Neural crest cell (in vitro differentiated cells): ENCODE results near the gene RIMS3. TPM values are rescaled to one million over a fixed set of nuclear protein-coding genes. Genes with fewer than 3 reads are reported as not detected.

Experiments
- DNase-seq: peaks from one replicate; pipeline ENCODE4 v3.0.0; 2021; ENCODE audit warnings: low read depth, mixed read lengths, low spot score
- H3K27ac Mint-ChIP-seq: one replicate; pipeline ENCODE4 v1.8.0; 2021; ENCODE audit warnings: mild to moderate bottlenecking, mixed read lengths; ENCODE audit not compliant: unreplicated experiment
- H3K27me3 Mint-ChIP-seq: 2 replicates; pipeline ENCODE4 v1.8.0; 2021; ENCODE audit warnings: low read depth, mild to moderate bottlenecking, mixed read lengths
- H3K36me3 Mint-ChIP-seq: 2 replicates; pipeline ENCODE4 v1.8.0; 2021; ENCODE audit warnings: low read depth, mild to moderate bottlenecking, mixed read lengths
- H3K4me1 Mint-ChIP-seq: 2 replicates; pipeline ENCODE4 v1.8.0; 2021; ENCODE audit warnings: mixed read lengths
- H3K4me3 Mint-ChIP-seq: one replicate; pipeline ENCODE4 v1.8.0; 2021; ENCODE audit warnings: mild to moderate bottlenecking, mixed read lengths
- H3K9me3 Mint-ChIP-seq: 2 replicates; pipeline ENCODE4 v1.8.0; 2021; ENCODE audit warnings: mixed read lengths
- total RNA-seq: library from RNA; stranded (reverse); gene quantifications from 2 replicates; pipeline ENCODE4 v1.2.1, GENCODE V29; 2021
- TF ChIP-seq, protein P1 (sequence below): fragments of 200-600 bp; sonication (generic); conservative IDR thresholded peaks from 2 replicates; pipeline ENCODE4 v1.5.0; 2021; ENCODE audit warnings: antibody characterized with exemption, mild to moderate bottlenecking

The RIMS3 gene
- total RNA-seq, 1 donor from 2014 or later = 22.4 TPM

DNA sequence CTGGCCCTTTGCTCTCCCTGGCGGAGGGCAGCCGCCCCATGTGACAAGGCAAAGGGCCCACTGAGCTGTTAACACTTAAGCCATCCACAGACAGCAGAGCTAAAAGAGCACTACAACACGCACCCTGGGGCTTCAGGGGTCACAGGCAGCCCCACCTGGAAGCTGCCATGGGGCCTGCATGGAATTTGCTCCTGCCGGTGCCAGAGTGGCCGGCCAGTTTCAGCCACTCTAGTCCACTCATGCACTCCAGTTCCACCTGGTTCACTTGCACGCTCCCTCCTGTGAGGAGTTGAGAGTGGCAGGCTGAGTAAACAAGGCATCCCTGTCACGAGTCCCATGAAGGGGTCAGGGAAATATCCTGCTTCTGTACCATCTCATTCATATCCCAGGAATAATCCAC is 55.3 kb downstream of the RIMS3 start:
- Mint-ChIP-seq H3K27me3 (no peaks in the 10 kb centered on the region), H3K4me1 (no peaks in the 10 kb centered on the region), H3K9me3 (no peaks in the 10 kb centered on the region), H3K4me3 (no peak overlapping the region), H3K27ac (no peak overlapping the region), H3K36me3 (no peaks in the 10 kb centered on the region)
- DNase-seq = no peak
- TF ChIP-seq, protein P1, sequence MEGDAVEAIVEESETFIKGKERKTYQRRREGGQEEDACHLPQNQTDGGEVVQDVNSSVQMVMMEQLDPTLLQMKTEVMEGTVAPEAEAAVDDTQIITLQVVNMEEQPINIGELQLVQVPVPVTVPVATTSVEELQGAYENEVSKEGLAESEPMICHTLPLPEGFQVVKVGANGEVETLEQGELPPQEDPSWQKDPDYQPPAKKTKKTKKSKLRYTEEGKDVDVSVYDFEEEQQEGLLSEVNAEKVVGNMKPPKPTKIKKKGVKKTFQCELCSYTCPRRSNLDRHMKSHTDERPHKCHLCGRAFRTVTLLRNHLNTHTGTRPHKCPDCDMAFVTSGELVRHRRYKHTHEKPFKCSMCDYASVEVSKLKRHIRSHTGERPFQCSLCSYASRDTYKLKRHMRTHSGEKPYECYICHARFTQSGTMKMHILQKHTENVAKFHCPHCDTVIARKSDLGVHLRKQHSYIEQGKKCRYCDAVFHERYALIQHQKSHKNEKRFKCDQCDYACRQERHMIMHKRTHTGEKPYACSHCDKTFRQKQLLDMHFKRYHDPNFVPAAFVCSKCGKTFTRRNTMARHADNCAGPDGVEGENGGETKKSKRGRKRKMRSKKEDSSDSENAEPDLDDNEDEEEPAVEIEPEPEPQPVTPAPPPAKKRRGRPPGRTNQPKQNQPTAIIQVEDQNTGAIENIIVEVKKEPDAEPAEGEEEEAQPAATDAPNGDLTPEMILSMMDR = no peak

DNA sequence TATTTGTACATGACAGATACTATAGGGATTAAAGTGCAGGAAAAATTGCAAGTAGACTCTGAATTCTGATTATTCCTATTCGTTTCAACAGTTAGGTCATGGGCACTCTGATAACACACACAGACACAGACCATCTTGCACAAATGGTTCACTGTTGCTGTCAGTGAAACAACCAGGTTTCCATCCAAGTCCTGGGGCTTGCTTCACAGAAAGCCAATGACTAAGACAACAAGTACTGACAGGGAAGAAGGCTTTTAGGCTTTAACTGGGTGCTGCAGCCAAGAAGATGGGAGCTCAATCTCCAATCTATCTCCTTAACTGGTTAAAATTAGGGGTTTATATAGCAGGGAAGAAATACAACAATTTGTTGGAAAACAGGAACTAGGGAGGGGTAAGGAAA is 57.6 kb downstream of the RIMS3 start:
- Mint-ChIP-seq H3K27me3 (no peaks in the 10 kb centered on the region), H3K27ac (no peak overlapping the region), H3K4me3 (no peak overlapping the region), H3K4me1 (no peaks in the 10 kb centered on the region), H3K36me3 (no peaks in the 10 kb centered on the region), H3K9me3 (no peaks in the 10 kb centered on the region)
- no peak for DNase-seq
- TF ChIP-seq, protein P1 = no peak

DNA sequence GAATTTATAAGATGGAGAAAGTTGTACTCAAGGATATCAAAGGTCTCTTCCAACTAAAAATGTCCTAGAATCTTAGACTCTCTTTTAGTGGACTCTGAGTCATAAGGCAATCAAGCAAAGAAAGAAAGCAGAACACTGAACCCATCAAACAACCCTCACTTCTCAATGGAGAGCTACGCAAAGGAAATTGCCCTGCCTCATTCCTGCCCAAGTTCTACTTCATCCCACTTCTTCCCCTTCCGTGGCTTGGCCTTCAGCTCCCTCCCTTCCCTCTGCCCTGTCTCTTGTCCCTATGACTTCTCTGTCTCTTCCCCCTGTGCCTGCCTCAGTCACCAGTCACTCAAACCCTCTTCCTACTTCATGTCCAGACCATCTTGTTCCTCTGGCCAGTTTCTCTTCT is 58.5 kb downstream of the RIMS3 start:
- Mint-ChIP-seq H3K4me3 (no peak overlapping the region), H3K36me3 (no peaks in the 10 kb centered on the region)

DNA sequence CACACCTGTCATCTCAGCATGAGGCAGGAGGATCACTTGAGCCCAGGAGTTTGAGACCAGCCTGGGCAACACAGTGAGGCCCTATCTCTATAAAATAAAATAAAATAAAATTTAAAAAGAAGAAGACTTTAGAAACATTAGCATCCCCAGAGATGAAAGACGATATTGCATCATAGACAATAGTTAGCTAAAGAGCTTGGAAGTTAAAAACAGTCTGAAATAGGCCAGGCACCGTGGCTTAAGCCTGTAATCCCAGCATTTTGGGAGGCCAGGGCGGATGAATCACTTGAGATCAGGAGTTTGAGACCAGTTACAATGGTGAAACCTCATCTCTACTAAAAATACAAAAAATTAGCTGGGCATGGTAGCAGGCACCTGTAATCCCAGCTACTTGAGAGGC is 59.3 kb downstream of the RIMS3 start:
- H3K4me3 Mint-ChIP-seq = no peak overlapping the region
- DNase-seq = no peak
- no peaks in the 10 kb centered on the region for H3K4me1 Mint-ChIP-seq
- H3K27me3 Mint-ChIP-seq = peaks cover 10% of the 10 kb centered on the region
- no peaks in the 10 kb centered on the region for H3K36me3 Mint-ChIP-seq
- H3K9me3 Mint-ChIP-seq = no peaks in the 10 kb centered on the region
- TF ChIP-seq, protein P1 = no peak
- H3K27ac Mint-ChIP-seq = no peak overlapping the region

More for the DNA sequence above, 58.5 kb downstream of the RIMS3 start:
- DNase-seq = no peak
- H3K27ac Mint-ChIP-seq = no peak overlapping the region
- no peaks in the 10 kb centered on the region for H3K9me3 Mint-ChIP-seq
- no peaks in the 10 kb centered on the region for H3K4me1 Mint-ChIP-seq
- H3K27me3 Mint-ChIP-seq = peaks cover 3% of the 10 kb centered on the region
- TF ChIP-seq, protein P1 = no peak

DNA sequence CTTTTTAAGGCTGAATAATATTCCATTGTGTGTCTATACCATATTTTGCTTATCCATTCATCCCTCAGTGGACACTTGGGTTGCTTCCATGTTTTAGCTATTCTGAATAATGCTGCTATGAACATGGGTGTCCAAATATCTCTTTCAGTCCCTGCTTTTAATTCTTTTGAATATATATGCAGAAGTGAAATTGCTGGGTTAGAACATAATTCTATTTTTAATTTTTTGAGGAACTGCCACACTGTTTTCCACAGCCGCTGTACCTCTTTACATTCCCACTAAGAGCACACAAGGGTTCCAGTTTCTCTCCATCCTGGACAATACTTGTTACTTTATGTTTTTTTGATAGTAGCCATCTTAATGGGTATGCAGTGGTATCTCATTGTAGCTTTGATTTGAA is 65.6 kb downstream of the RIMS3 start:
- H3K9me3 Mint-ChIP-seq = peaks cover 3% of the 10 kb centered on the region
- no peak overlapping the region for H3K27ac Mint-ChIP-seq
- H3K4me1 Mint-ChIP-seq = no peaks in the 10 kb centered on the region
- TF ChIP-seq, protein P1 = no peak
- peaks cover 32% of the 10 kb centered on the region for H3K27me3 Mint-ChIP-seq
- no peaks in the 10 kb centered on the region for H3K36me3 Mint-ChIP-seq
- no peak overlapping the region for H3K4me3 Mint-ChIP-seq
- no peak for DNase-seq

DNA sequence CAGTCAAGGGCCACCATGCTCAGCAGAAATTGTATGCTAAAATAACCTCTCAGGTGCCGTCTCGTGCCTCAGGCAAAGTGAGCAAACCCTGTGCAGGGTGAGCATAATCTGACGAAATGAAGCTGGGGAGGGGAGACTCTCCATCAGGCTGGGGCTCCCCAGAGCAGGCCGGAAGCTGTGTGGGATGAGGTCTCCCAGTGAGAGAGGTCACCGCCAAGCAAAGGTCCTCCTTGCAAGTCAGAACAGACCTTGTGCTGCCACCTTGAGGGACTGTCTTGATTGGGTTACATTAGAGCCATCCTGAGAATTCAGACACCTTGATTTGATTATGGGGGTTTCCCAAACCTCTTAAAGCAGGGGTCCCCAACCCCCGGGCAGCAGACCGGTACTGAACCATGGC is 69.9 kb downstream of the RIMS3 start:
- TF ChIP-seq, protein P1 = no peak
- Mint-ChIP-seq H3K9me3 (peaks cover 6% of the 10 kb centered on the region), H3K27ac (no peak overlapping the region), H3K36me3 (no peaks in the 10 kb centered on the region), H3K4me1 (peaks cover 4% of the 10 kb centered on the region), H3K4me3 (no peak overlapping the region), H3K27me3 (peaks cover 17% of the 10 kb centered on the region)
- DNase-seq = no peak
